Epidermal melanocyte (primary cell): ENCODE measurements around the gene CD40.

ENCODE experiments used
- DNase-seq: peaks from one replicate; pipeline ENCODE4 v3.0.0; 2011; ENCODE audit warnings: low spot score; ENCODE audit not compliant: insufficient read length

Gene CD40

DNA sequence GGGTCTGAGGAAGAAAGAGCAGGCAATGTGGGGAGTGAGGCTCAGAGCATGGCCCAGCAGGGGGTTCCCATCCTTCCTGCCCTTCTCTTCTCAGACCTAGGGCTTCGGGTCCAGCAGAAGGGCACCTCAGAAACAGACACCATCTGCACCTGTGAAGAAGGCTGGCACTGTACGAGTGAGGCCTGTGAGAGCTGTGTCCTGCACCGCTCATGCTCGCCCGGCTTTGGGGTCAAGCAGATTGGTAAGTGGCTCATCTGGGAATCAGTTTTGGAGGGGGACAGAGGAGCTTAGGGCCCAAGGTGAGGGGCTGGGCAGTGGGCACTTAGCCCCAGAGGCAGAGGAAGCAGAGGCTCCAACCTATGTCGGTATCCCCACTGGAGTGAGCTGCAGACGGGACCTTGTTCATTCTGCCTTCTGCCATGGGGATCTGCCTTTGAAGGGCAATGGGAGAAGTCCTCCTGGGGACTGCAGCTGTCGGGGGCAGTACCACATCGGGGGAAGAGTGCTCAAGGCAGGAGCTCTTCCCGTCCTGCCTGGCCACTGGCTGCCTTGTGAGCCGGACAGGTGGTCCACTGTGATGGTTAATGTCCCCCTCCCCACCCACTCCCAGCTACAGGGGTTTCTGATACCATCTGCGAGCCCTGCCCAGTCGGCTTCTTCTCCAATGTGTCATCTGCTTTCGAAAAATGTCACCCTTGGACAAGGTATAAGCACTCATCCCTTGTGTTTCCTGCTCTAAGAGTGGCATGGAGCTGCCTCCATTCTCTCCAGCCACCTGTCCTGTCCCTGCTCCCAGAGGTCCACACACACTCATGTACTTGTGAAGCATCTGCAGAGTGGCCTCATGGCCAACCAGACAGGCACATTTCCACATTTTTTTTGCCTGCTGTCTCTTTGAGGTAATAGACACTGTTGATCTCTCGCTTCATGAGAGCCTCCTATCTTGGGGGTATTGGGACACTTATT, 4.7 kb downstream of the CD40 start:
- no peak for DNase-seq

- DNase-seq: no peak
These were observed 5.5 kb downstream of the CD40 start for GRCh38 chr20:46123482-46124245.

- no peak for DNase-seq
These were observed 8.4 kb downstream of the CD40 start for GRCh38 chr20:46126440-46127056.

DNA sequence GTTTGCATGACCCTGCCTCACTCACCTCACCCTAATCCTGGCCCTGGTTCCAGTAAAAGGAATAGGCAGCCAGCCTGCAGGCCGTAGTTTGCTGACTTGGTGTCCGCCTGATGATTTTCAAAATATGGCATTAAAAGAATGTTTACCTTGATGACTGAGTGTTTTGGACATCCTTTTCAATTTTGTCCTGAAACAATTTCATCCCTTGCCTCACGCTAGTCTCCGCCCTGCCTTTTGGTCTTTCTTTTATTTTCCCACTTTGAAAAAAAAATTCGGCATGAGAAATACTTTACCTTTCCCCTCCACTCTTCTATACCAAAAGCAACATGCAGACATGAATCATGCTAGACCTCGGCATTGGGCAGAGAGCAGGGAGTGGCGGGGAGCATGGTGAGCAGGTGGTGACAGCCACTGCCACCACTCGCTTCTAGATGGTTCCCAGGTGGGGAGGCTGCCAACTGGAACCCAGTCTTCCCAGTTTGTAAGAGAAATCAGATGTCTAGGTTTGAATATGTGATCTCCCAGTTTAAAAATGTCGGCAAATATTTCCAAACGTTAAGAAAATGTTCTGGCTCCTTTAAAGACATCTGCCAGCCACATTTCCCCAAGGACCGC, 9.4 kb downstream of the CD40 start:
- DNase-seq: no peak

- DNase-seq: no peak
These were observed 10.4 kb downstream of the CD40 start for GRCh38 chr20:46128310-46129151.

GRCh38 chr20:46129955-46130481, 11.9 kb downstream of the CD40 start:
- DNase-seq: no peak

DNA sequence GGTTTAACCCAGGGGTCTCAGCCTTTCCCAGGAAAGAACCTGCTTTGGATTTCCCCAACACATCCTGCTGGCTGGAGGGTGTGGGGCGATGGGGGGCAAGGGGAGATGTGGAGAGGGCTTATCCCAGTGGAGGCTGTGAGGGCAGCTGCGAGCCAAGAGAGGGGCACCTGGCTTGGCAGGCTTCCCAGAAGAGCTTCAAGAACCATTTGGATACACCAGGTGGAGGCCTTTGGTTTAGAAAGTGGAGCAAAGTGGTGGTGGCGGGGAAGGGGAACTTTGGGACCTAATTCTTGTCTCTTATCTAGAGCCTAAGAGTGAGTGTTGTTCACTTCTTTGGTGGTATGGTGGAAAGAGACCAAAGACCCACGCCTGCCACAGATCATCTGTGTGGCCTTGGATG, 12.4 kb downstream of the CD40 start:
- no peak for DNase-seq

DNA sequence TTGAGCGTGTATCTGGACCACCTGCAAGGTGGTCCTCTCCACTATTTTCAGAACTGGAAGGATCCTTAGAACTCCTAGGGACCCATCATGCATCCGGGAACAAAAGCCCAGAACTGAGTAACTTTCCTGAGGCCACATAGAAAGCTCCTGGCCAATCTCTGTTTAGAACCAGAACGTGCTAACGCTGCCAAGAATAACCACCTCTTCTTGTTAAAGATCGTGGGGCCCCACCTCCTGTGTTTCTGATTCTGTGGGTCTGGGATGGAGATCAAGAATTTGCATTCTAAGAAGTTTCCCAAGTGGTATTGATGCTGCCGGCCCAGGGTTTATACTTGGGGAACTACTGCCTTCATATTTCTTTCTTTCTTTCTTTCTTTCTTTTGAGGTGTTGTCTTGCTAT, 13.3 kb downstream of the CD40 start:
- DNase-seq: no peak

DNA sequence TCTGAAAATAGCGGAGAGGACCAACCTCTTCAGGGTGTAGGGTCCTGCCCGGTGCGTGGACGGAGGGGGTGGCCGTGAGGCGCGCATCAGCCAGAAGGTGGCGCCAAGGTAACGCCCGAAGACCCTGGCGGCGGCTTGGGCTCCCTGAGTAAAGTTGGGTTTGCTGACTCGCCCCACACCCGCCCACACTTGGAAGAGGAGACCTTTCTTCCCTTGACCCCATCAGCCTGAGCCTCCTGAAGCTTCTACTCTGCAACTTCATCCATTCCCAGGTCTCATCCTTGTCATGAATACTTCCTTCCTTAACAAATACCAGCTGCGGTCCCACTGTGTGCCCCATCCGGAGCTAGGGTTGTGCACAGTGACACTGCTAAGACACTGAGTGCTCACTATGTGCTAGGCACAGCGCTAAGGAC, 14.6 kb downstream of the CD40 start:
- no peak for DNase-seq

DNA sequence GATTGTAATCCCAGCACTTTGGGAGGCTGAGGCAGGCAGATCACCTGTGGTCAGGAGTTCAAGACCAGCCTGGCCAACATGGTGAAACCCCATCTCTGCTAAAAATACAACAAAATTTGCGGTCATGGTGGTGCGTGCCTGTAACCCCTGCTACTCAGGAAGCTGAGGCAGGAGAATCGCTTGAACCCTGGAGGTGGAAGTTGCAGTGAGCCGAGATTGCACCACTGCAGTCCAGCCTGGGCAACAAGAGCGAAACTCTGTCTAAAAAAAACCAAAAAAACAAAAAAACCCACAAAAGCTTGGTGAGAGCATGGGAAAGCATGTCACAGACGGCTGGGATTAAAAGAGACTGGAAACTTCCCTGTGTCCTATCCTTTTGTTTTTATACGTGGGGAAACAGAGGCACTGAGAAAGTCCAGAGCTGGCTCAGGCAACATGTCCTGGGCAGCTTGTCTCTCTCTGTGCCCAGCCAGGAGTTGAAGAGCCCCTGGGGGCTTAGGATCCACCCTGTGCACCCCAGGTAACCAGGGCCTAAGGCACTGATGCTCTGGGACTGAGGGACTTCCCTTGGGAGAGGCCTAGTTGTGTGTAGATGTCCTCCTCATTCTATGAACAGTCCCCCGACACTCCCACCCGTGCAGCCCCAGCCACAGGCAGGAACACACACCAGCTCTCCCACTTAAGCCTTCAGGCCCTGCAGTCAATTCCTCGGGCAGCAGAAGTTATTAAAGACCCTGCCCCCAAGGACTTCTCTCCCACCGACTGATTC, 16.0 kb downstream of the CD40 start:
- DNase-seq: no peak

GRCh38 chr20:46134716-46135115, 16.6 kb downstream of the CD40 start:
- DNase-seq: no peak

DNA sequence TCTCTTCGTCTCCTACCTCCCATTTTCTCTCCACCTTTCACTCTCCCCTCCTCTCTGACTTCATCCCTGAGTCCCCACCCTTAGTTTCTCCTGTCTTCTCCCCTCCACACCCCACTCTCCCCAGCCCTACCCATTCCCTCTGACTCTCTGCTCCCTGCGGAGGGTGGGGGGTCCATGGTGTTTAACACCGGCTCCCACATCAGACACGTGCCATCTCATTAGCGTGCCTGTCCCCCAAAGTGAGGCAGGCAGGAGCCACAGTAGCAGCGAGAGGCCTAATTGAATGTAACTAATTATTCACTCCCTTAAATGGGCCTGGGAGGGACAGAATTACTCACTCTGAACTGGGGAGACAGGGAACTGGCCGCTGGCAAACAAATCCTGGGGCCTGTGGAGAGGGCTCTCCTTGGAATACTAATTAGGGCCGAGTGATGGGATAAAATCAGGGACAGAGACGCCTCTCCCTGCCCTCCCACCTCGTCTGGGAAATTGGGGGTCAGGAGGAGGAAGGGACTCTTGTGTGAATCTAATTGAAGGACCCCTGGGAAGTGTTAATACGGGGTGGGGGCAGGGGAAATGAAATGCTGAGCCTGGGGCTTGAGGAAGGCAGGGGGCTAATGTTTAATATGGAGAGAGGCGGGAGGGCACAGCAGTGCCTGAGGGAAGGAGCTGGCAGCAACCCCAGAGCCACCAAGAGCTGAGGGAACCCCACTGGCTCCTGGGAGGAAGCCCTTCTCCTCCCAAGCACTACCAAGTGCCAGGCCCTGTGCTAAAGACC, 17.9 kb downstream of the CD40 start:
- DNase-seq: no peak

DNA sequence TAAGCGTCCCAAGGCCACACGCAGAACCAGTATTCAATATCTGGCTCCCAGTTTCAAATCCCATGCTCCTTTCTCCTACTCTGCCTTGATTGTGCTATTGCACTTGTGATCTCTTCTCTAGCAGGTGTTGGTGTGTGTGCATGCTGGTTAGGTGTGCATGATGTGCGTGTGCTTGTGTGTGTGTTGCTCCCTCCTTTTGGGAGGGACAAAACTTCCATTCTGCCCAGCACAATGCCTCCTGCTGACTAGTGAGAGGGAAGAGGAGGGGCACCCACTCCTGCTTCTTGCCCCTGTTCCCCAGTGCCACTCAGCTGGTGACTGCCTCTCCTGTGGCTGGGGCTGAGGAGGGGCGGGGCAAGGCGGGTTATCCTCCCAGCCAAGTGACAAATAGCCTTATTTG, 19.7 kb downstream of the CD40 start:
- DNase-seq: no peak

DNA sequence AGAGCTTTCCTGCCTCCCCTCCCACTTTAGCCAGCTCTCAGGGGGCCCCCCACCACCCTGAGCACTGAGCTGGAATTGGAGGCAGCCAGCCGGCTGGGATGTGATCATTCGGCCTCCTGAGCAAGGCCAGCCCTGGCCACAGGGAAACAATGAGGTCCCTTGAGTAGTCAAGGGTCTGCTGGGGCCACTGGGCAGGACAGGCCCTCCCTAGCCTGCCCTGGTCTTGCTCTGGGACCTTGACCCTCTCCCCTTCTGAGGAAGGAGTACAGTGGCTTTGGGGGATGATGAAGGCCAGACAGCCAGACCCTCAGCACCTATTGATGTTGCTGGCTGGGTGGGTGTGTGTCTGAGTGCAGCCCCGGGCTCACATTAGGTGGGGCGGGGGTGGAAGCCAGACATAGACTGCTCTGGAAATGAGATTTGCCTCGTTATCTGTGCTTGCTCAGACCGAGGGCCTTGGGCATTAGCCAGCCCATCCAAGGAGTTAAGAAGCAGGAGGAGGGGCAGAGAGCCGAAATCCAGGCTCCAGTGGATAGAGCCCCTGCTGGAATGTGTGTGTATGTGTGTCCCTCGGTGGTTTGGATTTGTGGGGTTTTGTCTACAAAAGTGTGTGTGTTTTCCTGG, 21.3 kb downstream of the CD40 start:
- no peak for DNase-seq

DNA sequence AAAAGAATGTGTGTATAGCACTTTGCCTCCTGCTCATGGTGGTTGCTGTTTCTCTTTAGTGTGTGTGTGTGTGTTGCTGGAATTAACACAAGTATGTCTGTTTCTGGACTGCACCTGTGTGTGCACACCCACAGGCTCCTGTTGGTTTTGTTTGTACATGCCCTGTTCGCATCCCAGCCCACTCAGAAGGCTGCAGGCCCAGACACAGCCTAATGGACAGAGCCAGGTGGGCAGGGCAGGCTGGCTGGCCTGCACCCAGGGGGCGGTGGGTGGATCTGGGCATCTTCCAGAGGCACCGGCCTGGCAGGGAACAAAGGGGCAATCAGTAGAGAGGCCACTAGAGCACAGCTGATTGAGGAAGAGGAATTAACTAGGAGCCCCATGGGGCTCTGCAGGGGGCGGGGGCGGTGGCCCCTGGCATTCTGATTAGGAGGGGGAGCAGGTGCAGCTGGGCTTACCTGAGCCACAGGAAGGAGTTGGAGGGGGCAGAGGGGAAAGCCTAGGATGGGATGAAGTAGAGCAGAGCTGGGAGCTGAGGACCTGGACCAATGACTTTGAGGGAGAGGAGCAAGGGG, 21.9 kb downstream of the CD40 start:
- no peak for DNase-seq

DNA sequence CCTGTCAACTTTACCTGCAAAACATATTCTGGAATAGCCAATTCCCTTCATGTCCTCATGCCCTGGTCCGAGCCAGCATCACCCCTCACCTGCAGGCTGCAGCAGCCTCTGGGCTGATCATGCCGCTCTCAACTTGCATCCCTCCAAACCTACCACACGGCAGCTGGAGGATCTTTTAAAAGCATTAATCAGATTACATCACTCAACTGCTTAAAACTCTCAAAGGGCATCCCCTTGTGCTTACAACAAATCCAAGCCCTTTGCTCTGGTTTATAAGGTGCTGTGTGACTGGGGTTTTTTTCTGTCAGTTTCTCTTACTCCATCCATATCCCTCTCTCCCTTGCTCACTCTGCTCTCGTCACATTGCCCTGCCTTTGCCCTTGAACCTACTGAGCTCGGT, 24.0 kb downstream of the CD40 start:
- DNase-seq: no peak

- no peak for DNase-seq
These were observed 26.4 kb downstream of the CD40 start for GRCh38 chr20:46144432-46145025.

DNA sequence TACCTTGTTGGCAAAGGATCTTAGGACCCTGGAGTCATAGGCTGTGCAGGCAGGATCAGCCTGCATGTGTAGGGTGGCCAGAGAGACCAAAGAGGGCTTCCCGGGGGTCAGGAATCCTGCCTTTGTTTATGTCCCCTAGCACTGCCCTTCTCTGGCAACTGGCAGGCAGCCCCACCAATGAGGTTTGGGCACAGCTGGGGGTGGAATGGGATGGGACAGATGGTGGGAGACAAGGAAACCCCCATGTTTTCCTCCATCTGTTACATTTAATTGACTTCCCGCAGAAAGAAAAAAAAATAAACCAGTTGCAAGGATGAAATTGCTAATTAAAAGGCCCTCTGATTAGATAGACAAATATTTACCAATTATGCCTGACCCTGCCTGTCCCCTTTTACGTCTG, 27.6 kb downstream of the CD40 start:
- DNase-seq: no peak
